HEK293 (cell line): Measurements from ENCODE around the gene PTGIR.

ENCODE experiments used
- CTCF ChIA-PET: fragments of 350-600 bp; formaldehyde crosslinking; extraction: SDS; loops from one replicate; lab custom pipeline; 2021; ENCODE audit warnings: antibody characterized with exemption; lab: Yijun Ruan, JAX
- POLR2A ChIA-PET: fragments of 300-600 bp; formaldehyde crosslinking; extraction: SDS; loops from one replicate; lab custom pipeline; 2020; ENCODE audit warnings: antibody characterized with exemption, inconsistent platforms; lab: Yijun Ruan, JAX
- H3K27ac ChIP-seq: fragments of 200-500 bp; sonication (Bioruptor generic); 2 replicates; pipeline ENCODE4 v1.5.1; 2014; ENCODE audit warnings: low read depth, low read length, control low read depth, inconsistent platforms; ENCODE audit errors: extremely low read depth
- H3K36me3 ChIP-seq, 2 experiments: fragments of 200-500 bp in 1 of 2; sonication (Bioruptor generic) in 1 of 2; 1 replicate in 1 of 2; 2 replicates in 1 of 2; pipeline ENCODE4 v1.5.1; 2014 to 2017; ENCODE audit warnings: inconsistent platforms in 2 of 2, low read length in 2 of 2; ENCODE audit not compliant: control insufficient read depth in 2 of 2, insufficient read depth in 1 of 2
- H3K4me1 ChIP-seq: fragments of 200-500 bp; sonication (Bioruptor generic); 2 replicates; pipeline ENCODE4 v1.5.1; 2014; ENCODE audit warnings: mild to moderate bottlenecking, low read length, inconsistent platforms; ENCODE audit not compliant: control insufficient read depth, insufficient read depth
- H3K4me3 ChIP-seq: 2 replicates; pipeline ENCODE4 v1.5.1; 2011; ENCODE audit warnings: low read depth, mild to moderate bottlenecking, control low read depth, low read length, moderate library complexity
- H3K9me3 ChIP-seq: fragments of 200-500 bp; sonication (Bioruptor generic); 2 replicates; pipeline ENCODE4 v1.5.1; 2014; ENCODE audit warnings: low read depth, low read length, inconsistent platforms; ENCODE audit not compliant: control insufficient read depth, insufficient read depth
- EGR2 ChIP-seq: fragments of 450-650 bp; formaldehyde crosslinking; IDR thresholded peaks from 2 replicates; pipeline ENCODE4 v1.5.1; 2016; ENCODE audit warnings: low read depth, missing biosample characterization, missing genetic modification characterization
- KLF1 ChIP-seq: fragments of 450-650 bp; formaldehyde crosslinking; IDR thresholded peaks from 2 replicates; pipeline ENCODE4 v1.5.1; 2016; ENCODE audit warnings: missing biosample characterization, missing genetic modification characterization
- MEIS1 ChIP-seq: sonication (generic); formaldehyde crosslinking; IDR thresholded peaks from 2 replicates; pipeline ENCODE4 v1.8.1; 2022; ENCODE audit warnings: missing genetic modification reagents, mild to moderate bottlenecking, borderline replicate concordance
- SETDB1 ChIP-seq: IDR thresholded peaks from one replicate; pipeline ENCODE4 v1.6.1; 2017; ENCODE audit warnings: mild to moderate bottlenecking, low read length, moderate library complexity, mixed read lengths; ENCODE audit not compliant: insufficient read length
- SP3 ChIP-seq: fragments of 450-650 bp; formaldehyde crosslinking; IDR thresholded peaks from 2 replicates; pipeline ENCODE4 v1.5.1; 2016; ENCODE audit warnings: missing biosample characterization, missing genetic modification characterization
- TCF7L2 ChIP-seq: IDR thresholded peaks from 2 replicates; pipeline ENCODE4 v1.6.1; 2011; ENCODE audit warnings: low read depth, mild to moderate bottlenecking, inconsistent platforms, low read length, moderate library complexity, borderline replicate concordance
- YY2 ChIP-seq: fragments of 450-650 bp; formaldehyde crosslinking; IDR thresholded peaks from 2 replicates; pipeline ENCODE4 v1.5.1; 2016; ENCODE audit warnings: missing biosample characterization, missing genetic modification characterization
- ZBTB7A ChIP-seq: fragments of 450-650 bp; formaldehyde crosslinking; IDR thresholded peaks from 2 replicates; pipeline ENCODE4 v1.5.1; 2016; ENCODE audit warnings: low read depth, missing biosample characterization, missing genetic modification characterization
- ZFHX2 ChIP-seq: fragments of 450-650 bp; formaldehyde crosslinking; conservative IDR thresholded peaks from 2 replicates; pipeline ENCODE4 v1.5.1; 2016; ENCODE audit warnings: missing biosample characterization, missing genetic modification characterization
- ZFP41 ChIP-seq: fragments of 450-650 bp; formaldehyde crosslinking; IDR thresholded peaks from 2 replicates; pipeline ENCODE4 v1.5.1; 2016; ENCODE audit warnings: missing biosample characterization, missing genetic modification characterization, borderline replicate concordance
- ZIC2 ChIP-seq: fragments of 450-650 bp; formaldehyde crosslinking; IDR thresholded peaks from 2 replicates; pipeline ENCODE4 v1.5.1; 2016; ENCODE audit warnings: missing biosample characterization, missing genetic modification characterization
- ZNF155 ChIP-seq: fragments of 450-650 bp; formaldehyde crosslinking; IDR thresholded peaks from 2 replicates; pipeline ENCODE4 v1.5.1; 2016; ENCODE audit warnings: missing biosample characterization, missing genetic modification characterization
- ZNF175 ChIP-seq: fragments of 450-650 bp; formaldehyde crosslinking; IDR thresholded peaks from 2 replicates; pipeline ENCODE4 v1.5.1; 2016; ENCODE audit warnings: missing biosample characterization, missing genetic modification characterization
- ZNF2 ChIP-seq: fragments of 450-650 bp; formaldehyde crosslinking; IDR thresholded peaks from 2 replicates; pipeline ENCODE4 v1.5.1; 2016; ENCODE audit warnings: missing biosample characterization, missing genetic modification characterization
- ZNF202 ChIP-seq: fragments of 450-650 bp; formaldehyde crosslinking; IDR thresholded peaks from 2 replicates; pipeline ENCODE4 v1.5.1; 2016; ENCODE audit warnings: missing biosample characterization, missing genetic modification characterization, borderline replicate concordance
- ZNF223 ChIP-seq: fragments of 450-650 bp; formaldehyde crosslinking; IDR thresholded peaks from 2 replicates; pipeline ENCODE4 v1.5.1; 2016; ENCODE audit warnings: missing biosample characterization, missing genetic modification characterization
- ZNF239 ChIP-seq: fragments of 450-650 bp; formaldehyde crosslinking; IDR thresholded peaks from 2 replicates; pipeline ENCODE4 v1.5.1; 2016; ENCODE audit warnings: missing biosample characterization, missing genetic modification characterization
- ZNF26 ChIP-seq: fragments of 450-650 bp; formaldehyde crosslinking; IDR thresholded peaks from 2 replicates; pipeline ENCODE4 v1.5.1; 2016; ENCODE audit warnings: missing biosample characterization, missing genetic modification characterization
- ZNF324 ChIP-seq: fragments of 450-650 bp; formaldehyde crosslinking; IDR thresholded peaks from 2 replicates; pipeline ENCODE4 v1.5.1; 2016; ENCODE audit warnings: missing biosample characterization, missing genetic modification characterization
- ZNF335 ChIP-seq: fragments of 450-650 bp; formaldehyde crosslinking; conservative IDR thresholded peaks from 2 replicates; pipeline ENCODE4 v1.5.1; 2016; ENCODE audit warnings: missing biosample characterization, missing genetic modification characterization
- ZNF350 ChIP-seq: fragments of 450-650 bp; formaldehyde crosslinking; IDR thresholded peaks from 2 replicates; pipeline ENCODE4 v1.5.0; 2017; ENCODE audit warnings: missing biosample characterization, mild to moderate bottlenecking, missing genetic modification characterization
- ZNF501 ChIP-seq: fragments of 450-650 bp; formaldehyde crosslinking; IDR thresholded peaks from 2 replicates; pipeline ENCODE4 v1.5.1; 2016; ENCODE audit warnings: missing biosample characterization, missing genetic modification characterization
- ZNF777 ChIP-seq: fragments of 450-650 bp; formaldehyde crosslinking; IDR thresholded peaks from 2 replicates; pipeline ENCODE4 v1.5.1; 2017; ENCODE audit warnings: missing biosample characterization, missing genetic modification characterization, borderline replicate concordance
- ZSCAN16 ChIP-seq: fragments of 450-650 bp; formaldehyde crosslinking; IDR thresholded peaks from 2 replicates; pipeline ENCODE4 v1.5.1; 2016; ENCODE audit warnings: missing biosample characterization, missing genetic modification characterization

Gene PTGIR

DNA sequence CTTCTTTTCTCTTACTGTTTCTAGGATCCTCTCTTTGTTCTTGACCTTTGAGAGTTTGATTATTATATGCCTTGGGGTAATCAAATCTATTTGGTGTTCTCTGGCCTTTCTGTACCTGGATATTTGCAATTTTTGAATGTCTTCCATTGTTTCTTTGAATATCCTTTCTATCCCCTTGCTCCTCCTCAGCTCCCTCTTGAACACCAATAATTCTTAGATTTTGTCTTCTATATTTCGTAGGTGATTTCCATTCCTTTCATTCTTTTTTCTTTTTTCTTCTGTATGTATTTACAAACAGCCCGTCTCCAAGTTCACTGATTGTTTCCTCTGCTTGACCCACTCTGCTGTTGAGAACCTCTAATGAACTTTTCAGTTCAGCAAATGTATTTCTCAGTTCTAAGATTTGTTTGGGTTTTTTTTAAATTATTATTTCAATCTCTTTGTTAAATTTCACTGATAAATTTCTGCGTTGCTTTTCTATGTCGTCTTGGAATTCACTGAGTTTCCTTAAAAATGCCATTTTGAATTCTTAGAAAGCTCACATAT lies 26.4 kb downstream of the PTGIR start:
- no peak overlapping the region for H3K4me3 ChIP-seq
- ChIA-PET POLR2A (no interaction called here), CTCF (interaction anchor here (0.5 to 1.6 kb wide), 6 partner anchors 27 to 404 kb away, joined by 3 to 8 read pairs (median 4); partner anchors contain the start of genes DACT3 and GNG8)
- no peak overlapping the region for H3K27ac ChIP-seq
- H3K9me3 ChIP-seq, result no peaks in the 10 kb centered on the region
- peaks cover 0 to 6% of the 10 kb centered on the region in 2 experiments; a peak in 1 of 3 replicates for H3K36me3 ChIP-seq
- TF ChIP-seq SETDB1 (peak; percentile 80), ZSCAN16 (no peak), ZFP41 (tag by site-specific recombination) (no peak), ZNF26 (no peak), ZNF501 (no peak), ZNF239 (tag by site-specific recombination) (no peak), ZNF324 (tag by site-specific recombination) (no peak), YY2 (no peak)
- peaks cover 6% of the 10 kb centered on the region for H3K4me1 ChIP-seq

GRCh38 chr19:46596008-46596407 lies 28.9 kb downstream of the PTGIR start:
- Histone ChIP-seq H3K4me1 (no peaks in the 10 kb centered on the region), H3K27ac (no peak overlapping the region), H3K4me3 (no peak overlapping the region), H3K36me3 (no peaks in the 10 kb centered on the region), H3K9me3 (no peaks in the 10 kb centered on the region)
- POLR2A ChIA-PET, result interaction anchor here (0.6 kb wide), 2 partner anchors 16 to 290 kb away, joined by 3 read pairs; no protein-coding TSS in a partner anchor
- TF ChIP-seq KLF1 (tag by site-specific recombination) (0 out of 2 replicates have a peak, but pooled peaks have one; percentile 29), ZNF223 (no peak), ZFHX2 (0 out of 2 replicates have a peak, but pooled peaks have one; percentile 34), MEIS1 (no peak), ZNF335 (0 out of 2 replicates have a peak, but pooled peaks have one; percentile 17), ZNF202 (tag by site-specific recombination) (no peak), ZNF155 (tag by site-specific recombination) (no peak), ZNF2 (no peak), ZNF350 (no peak), ZIC2 (no peak), TCF7L2 (no peak), ZNF777 (tag by site-specific recombination) (no peak), ZBTB7A (tag by site-specific recombination) (no peak), ZNF175 (tag by site-specific recombination) (no peak), ZNF26 (no peak), SP3 (tag by site-specific recombination) (no peak), EGR2 (tag by site-specific recombination) (0 out of 2 replicates have a peak, but pooled peaks have one; percentile 28)
- CTCF ChIA-PET, result interaction anchor here (0.5 kb wide), 1 partner anchor 543 kb away, joined by 4 read pairs; no protein-coding TSS in a partner anchor
